Measurements from ENCODE around the gene RBM44.

RBM44 gene

DNA sequence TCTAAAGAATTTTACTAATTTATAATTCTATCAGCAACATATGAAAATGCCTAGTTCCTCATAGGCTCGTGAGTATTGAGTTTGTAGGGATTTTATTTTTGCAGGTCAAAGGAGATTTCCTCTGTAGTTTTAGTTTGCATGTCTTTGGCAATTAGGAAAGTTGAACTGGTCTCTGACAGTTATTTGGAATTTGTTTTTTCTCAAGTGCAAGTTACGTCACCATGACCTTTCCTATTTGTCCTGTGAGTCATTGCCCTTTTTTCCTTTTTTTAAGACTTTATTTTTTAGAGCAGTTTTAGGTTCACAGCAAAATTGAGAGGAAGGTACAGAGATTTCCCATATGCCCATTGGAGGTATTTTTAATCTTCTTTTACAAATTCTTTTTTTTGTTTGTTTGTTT is 89.8 kb downstream of the RBM44 start:
- peak; percentile 89 for DNase-seq (ENCODE audit: low read depth)
- TF ChIP-seq, protein P1, sequence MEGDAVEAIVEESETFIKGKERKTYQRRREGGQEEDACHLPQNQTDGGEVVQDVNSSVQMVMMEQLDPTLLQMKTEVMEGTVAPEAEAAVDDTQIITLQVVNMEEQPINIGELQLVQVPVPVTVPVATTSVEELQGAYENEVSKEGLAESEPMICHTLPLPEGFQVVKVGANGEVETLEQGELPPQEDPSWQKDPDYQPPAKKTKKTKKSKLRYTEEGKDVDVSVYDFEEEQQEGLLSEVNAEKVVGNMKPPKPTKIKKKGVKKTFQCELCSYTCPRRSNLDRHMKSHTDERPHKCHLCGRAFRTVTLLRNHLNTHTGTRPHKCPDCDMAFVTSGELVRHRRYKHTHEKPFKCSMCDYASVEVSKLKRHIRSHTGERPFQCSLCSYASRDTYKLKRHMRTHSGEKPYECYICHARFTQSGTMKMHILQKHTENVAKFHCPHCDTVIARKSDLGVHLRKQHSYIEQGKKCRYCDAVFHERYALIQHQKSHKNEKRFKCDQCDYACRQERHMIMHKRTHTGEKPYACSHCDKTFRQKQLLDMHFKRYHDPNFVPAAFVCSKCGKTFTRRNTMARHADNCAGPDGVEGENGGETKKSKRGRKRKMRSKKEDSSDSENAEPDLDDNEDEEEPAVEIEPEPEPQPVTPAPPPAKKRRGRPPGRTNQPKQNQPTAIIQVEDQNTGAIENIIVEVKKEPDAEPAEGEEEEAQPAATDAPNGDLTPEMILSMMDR (conservative IDR thresholded peaks at IDR 0.05; ENCODE audit: low read depth, low read length) = no peak
- H3K4me3 ChIP-seq (ENCODE audit: low read depth, low read length) = no peak overlapping the region

DNA sequence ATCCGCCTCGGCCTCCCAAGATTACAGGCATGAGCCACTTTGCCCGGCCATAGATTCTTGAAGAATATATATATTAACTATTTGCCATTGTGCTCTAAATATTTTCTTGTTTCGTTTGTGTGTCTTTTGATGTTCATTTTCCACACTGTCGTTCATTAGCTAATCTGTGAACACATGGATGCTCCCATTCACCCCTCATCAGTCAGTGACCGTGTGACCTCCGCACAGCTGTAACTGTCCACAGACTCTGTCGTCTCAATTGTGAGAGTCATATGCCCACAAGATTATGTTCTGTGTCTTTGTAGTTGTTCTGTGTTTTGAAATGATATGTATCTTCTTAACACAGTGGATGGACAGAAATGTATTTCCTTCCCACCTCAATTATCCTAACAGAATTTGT is 90.4 kb downstream of the RBM44 start:
- H3K4me3 ChIP-seq (ENCODE audit: low read depth, low read length) = no peak overlapping the region
- TF ChIP-seq, protein P1 (conservative IDR thresholded peaks at IDR 0.05; ENCODE audit: low read depth, low read length) = no peak
- DNase-seq (ENCODE audit: low read depth) = no peak

DNA sequence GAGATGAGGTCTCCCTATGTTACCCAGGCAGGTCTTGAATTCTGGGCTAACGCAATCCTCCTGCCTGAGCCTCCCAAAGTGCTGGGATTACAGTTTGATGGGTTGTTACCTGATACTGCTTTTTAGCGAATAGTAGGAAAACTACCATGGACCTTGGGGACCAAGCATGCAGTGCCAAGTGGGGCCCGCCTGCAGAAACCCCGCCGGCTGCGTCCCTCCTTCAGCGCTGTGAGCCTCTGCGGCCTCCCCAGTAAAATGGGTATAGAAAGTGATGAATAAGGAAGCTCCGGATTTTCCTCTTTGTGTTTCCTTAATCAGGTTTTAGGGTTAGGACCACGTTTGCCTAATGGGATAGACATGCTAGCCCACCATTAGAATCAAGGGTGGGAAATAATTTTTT is 91.2 kb downstream of the RBM44 start:
- no peak overlapping the region for H3K4me3 ChIP-seq (ENCODE audit: low read depth, low read length)
- no peak for DNase-seq (ENCODE audit: low read depth)
- TF ChIP-seq, protein P1 (conservative IDR thresholded peaks at IDR 0.05; ENCODE audit: low read depth, low read length) = no peak

Data from choroid plexus epithelial cell (primary cell).